Activated effector memory CD4-positive, alpha-beta T cell treated with anti-CD3 and anti-CD28 coated beads, Interleukin-2, amount 50 U/mL, for 16 hours (primary cell): ENCODE data around the gene VAV3.
"Not testable (repeated sequence)": the region's sequence is repeated elsewhere in the genome, so short reads cannot be mapped to it uniquely, and the experiment has no call there.

Experiments
- DNase-seq: peaks from one replicate; pipeline ENCODE4 v3.0.0-alpha.2; 2020

The VAV3 gene

DNA sequence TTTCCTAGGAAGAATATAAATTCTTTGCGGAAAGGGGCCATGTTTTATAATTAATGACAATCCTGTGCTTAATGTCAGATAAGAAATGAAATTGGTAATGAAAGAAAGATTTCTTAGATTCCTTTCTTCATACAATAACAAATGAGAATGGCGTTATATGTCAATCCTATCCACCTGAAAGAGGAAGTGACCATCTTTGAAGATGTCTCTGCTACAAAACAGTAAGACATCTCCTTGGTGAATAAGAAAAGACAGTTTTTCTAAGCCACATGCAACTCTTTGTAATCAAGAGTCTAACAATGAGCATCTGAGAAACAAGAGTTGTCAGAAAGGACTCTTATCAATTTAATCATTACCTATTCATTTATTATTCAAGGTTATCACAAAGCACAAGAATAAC is 286.0 kb downstream of the VAV3 start:
- no peak for DNase-seq

GRCh38 chr1:107677697-107678096 is 287.3 kb downstream of the VAV3 start:
- DNase-seq = no peak

DNA sequence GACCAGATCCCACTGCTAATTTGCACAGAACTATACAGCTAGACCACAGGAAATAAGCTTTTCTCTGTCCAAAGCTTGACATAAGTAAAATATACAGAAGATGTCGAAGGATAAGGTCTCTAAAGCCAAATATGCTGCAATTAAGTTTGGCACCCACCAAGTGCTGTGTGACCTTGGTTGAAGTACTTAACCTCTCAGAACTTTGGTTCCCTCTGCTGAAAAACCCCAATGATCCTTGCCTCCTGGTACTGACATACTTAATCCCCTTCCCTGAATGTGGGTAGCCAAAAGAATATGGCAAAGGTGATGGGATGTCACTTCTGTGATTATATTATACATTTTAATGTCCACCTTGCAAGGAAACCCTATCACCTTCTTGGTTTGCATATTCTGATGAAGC is 290.5 kb downstream of the VAV3 start:
- no peak for DNase-seq

- no peak for DNase-seq
Measured at GRCh38 chr1:107673006-107673405, 292.0 kb downstream of the VAV3 start.

DNA sequence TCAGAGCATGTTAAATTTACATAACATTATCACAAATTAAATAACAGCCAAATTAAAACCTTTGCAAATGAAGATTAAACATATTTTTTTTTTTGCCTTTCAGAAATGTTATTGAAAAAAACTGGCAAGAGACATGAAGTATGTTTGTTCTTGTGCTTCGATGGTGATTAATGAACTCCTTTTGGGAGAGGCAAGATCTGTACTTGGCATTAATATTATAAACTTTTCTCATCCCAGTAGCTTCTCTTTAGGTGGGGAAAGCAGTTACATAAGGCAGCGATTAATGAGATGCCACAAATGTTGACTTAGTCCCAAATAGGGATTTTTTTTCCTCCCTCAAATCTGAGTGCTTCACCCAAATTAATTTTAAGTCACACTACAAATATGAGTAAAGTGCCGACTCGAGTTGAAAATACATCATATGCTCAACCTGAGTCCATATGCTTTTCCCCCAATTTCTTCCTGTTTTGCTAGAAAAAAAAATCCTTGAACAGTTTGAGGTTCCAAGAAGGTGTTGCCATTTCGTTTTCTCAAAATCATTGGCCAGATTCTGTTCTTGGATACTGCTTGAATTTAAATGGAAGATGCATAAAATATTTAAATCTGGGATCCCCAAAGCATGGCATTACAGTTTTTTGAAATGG is 294.5 kb downstream of the VAV3 start:
- no peak for DNase-seq

DNA sequence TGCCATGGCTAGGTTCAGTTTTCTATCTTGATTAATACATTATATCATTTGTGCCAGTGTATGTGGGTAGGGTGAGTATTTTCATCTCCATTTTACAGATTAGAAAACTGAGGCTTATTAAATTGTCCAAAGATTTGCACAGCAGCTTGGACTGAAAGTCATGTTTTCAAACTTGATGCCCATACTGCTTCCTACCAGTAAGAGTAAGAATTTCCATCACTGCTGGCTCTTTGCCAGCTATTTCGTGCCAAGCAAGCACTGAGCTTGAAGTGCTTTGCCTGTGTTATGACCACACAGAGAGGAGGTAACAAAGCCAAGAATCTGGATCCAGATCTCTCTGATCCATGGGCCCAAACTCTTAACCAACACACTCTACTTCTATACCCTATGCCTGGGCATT is 295.0 kb downstream of the VAV3 start:
- DNase-seq = no peak

- no peak for DNase-seq
Measured at GRCh38 chr1:107668762-107669161, 296.2 kb downstream of the VAV3 start.

GRCh38 chr1:107666493-107666892 is 298.5 kb downstream of the VAV3 start:
- no peak for DNase-seq

DNA sequence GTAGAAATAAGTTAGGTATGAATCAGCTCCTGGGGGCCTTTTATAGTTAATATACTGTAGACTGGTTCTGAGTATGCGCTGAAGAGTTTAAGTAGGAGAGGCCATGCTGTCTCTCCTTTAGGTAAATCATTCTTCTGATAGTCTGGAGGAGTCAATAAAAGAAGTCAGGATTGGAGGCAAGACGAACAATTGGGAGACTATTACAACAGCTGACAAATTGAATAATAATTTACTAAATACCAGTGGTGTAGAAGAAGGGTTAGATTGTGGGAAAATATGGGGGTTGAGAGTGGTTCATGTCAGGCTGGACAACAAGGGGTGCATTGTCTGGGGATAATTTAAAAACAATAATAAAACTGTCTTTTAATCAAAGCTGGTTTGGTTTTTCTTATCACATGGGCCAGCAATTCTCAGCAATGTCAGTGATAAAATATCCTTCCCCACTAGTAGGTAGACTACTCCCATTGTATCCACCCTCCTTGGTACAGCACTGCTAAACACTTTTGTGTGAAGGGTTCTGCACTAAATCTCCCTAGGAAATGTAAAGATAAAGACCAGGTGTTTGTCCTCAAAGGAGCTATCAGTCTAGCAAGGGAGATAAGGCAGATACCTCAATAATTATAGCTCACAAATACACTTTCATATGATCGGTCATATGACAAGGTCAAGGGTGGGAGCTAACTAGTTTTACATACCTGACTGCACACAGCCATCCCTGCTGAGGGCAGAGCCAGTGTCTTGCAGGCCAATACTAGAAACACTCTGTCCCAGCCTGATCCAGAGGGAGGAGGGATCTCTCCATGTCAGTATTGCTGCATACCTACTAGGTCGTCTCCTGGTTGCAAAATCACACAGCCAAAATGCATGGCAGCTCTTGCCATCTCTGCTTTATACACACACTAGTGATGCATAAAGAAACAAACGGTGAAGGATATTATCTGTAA is 299.7 kb downstream of the VAV3 start:
- DNase-seq = no peak

- DNase-seq = no peak
Measured at GRCh38 chr1:107662971-107663370, 302.0 kb downstream of the VAV3 start.

DNA sequence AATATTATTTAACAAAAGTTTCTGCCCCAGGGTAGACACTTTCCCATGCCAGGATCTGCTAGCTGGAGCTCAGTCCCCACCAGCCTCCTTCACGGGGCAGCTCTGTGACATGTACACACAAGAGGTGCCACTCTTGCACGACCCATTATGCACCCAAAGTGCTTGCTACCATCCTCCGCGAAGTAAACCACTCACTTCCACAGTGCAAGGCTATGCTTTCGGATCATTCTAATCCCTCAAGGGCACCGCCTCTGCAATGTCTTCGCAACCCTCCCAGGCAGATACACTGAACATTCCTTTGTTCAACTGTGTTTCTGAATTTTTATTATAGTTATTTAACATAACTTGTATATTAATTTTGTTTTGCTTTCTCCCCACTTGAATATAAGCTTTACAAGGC is 303.8 kb downstream of the VAV3 start:
- DNase-seq = no peak

- DNase-seq = no peak
Measured at GRCh38 chr1:107659961-107660360, 305.0 kb downstream of the VAV3 start.

- DNase-seq = no peak
Measured at GRCh38 chr1:107657356-107657755, 307.6 kb downstream of the VAV3 start.

DNA sequence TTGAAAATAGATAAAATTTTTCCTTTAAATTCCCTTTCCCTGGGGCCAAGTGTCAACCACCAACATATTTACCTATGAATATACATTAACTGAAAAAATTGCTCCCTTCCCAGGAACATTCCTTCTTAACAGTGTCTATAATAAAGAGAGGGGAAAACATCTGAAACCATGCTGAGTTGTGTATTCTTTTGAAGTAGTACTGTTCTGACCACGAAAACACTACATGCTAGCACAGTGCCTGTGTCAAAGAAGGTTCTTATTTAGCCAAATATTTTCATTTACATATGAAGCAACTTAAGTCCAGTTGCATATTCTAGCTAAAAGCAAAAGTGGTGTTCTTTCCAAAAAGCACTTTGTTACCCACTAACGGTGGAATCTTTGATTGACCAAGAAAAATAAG is 311.2 kb downstream of the VAV3 start:
- DNase-seq = no peak

DNA sequence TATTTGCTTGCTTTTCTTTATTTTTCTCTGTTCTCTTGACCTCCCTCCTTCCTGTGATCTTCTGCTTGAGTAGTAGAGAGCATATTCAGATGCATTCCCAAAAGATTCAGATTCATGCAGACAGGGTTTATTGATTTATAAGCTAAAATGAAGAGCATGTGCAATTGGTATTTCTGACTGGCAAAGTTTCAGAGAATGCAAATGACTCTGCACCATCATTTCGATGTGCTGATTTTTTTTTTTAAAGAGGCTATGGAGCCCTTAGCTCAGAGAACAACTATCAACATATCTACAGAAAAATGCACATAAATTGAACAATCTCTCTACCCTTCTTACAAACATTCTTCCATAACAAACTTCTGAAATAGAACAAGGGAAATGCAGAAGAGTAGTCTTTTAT is 312.0 kb downstream of the VAV3 start:
- DNase-seq = no peak

- not testable (repeated sequence) for DNase-seq
Measured at GRCh38 chr1:107650825-107651224, 314.2 kb downstream of the VAV3 start.

GRCh38 chr1:107649023-107649422 is 316.0 kb downstream of the VAV3 start:
- DNase-seq = no peak

GRCh38 chr1:107648071-107648470 is 316.9 kb downstream of the VAV3 start:
- no peak for DNase-seq

- no peak for DNase-seq
Measured at GRCh38 chr1:107647012-107647411, 318.0 kb downstream of the VAV3 start.

DNA sequence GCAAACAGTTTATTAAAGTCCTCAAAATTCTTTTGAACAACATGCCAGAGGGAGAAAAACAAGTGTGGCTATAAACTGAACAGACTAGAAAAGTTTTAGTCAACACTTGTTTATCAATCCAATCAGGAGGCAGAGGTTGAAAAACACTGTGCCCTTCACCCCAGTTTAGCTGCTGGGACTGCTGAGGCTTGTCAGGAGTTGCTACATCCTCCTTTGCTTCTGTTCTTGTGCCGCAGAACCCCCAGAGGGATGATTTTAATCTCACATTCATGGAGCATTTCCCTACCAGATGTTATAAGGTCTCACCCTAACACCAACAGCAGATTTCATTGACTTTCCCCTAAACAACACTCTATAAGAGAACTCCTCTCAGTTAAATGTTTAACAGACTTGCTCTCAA is 321.2 kb downstream of the VAV3 start:
- no peak for DNase-seq

- no peak for DNase-seq
Measured at GRCh38 chr1:107640207-107640606, 324.8 kb downstream of the VAV3 start.

GRCh38 chr1:107637101-107637500 is 327.9 kb downstream of the VAV3 start:
- DNase-seq = no peak

GRCh38 chr1:107633596-107633995 is 331.4 kb downstream of the VAV3 start:
- no peak for DNase-seq

- no peak for DNase-seq
Measured at GRCh38 chr1:107626073-107626796, 338.7 kb downstream of the VAV3 start.
